ENCODE results near the gene ZNF469. TPM values are rescaled to one million over a fixed set of nuclear protein-coding genes. Genes with fewer than 3 reads are reported as not detected.

ZNF469 gene
- total RNA-seq, 4 donors from 2014 or later, result 0.03 to 0.16 (median 0.07) TPM

- Histone ChIP-seq H3K27me3 (no peaks in the 10 kb centered on the region), H3K9me3 (no peaks in the 10 kb centered on the region), H3K4me3 (no peak overlapping the region), H3K4me1 (peaks cover 0 to 9% of the 10 kb centered on the region in 2 donors), H3K27ac (no peak overlapping the region), H3K36me3 (no peaks in the 10 kb centered on the region)
- in situ Hi-C loops (cut with MboI; ENCODE audit: low sequenced_read_pairs in 4 of 4) (loop anchor here in 2 of 4 donors (25.0 kb wide), 1 partner anchor 213 kb away; no protein-coding TSS in a partner anchor), intact Hi-C loops (cut with DNase I; ENCODE audit: low total_unique reads) (no loop called here)
- no peak for TF ChIP-seq POLR2A (IDR thresholded peaks at IDR 0.05)
- TF ChIP-seq CTCF (IDR thresholded peaks at IDR 0.05 in 4 of 5, conservative IDR thresholded peaks at IDR 0.05 in 1 of 5), result no peak
- ATAC-seq, result no peak
- no peak for DNase-seq
Measured at GRCh38 chr16:88400186-88400585, 17.4 kb downstream of the ZNF469 start.

GRCh38 chr16:88401604-88402246 is 19.0 kb downstream of the ZNF469 start:
- no peaks in the 10 kb centered on the region for H3K9me3 ChIP-seq
- H3K27me3 ChIP-seq, result no peaks in the 10 kb centered on the region
- TF ChIP-seq CTCF (IDR thresholded peaks at IDR 0.05 in 4 of 5, conservative IDR thresholded peaks at IDR 0.05 in 1 of 5) (no peak), POLR2A (IDR thresholded peaks at IDR 0.05) (no peak)
- H3K4me3 ChIP-seq, result no peak overlapping the region
- in situ Hi-C loops (cut with MboI; ENCODE audit: low sequenced_read_pairs in 4 of 4), result loop anchor here in 2 of 4 donors (25.0 kb wide), 1 partner anchor 214 kb away; no protein-coding TSS in a partner anchor
- H3K36me3 ChIP-seq, result no peaks in the 10 kb centered on the region
- intact Hi-C loops (cut with DNase I; ENCODE audit: low total_unique reads), result no loop called here
- H3K27ac ChIP-seq, result no peak overlapping the region
- no peak for DNase-seq
- ATAC-seq, result no peak
- no peaks in the 10 kb centered on the region for H3K4me1 ChIP-seq

- H3K27ac ChIP-seq, result no peak overlapping the region
- no peaks in the 10 kb centered on the region for H3K36me3 ChIP-seq
- no peaks in the 10 kb centered on the region for H3K27me3 ChIP-seq
- no peak overlapping the region for H3K4me3 ChIP-seq
- no peaks in the 10 kb centered on the region for H3K4me1 ChIP-seq
- intact Hi-C loops (cut with DNase I; ENCODE audit: low total_unique reads), result no loop called here
- no peak for ATAC-seq
- no peak for DNase-seq
- in situ Hi-C loops (cut with MboI; ENCODE audit: low sequenced_read_pairs in 4 of 4), result loop anchor here in 2 of 4 donors (25.0 kb wide), 1 partner anchor 215 kb away; no protein-coding TSS in a partner anchor
- no peaks in the 10 kb centered on the region for H3K9me3 ChIP-seq
- TF ChIP-seq POLR2A (IDR thresholded peaks at IDR 0.05), result no peak
- TF ChIP-seq CTCF (IDR thresholded peaks at IDR 0.05 in 4 of 5, conservative IDR thresholded peaks at IDR 0.05 in 1 of 5), result no peak
Measured at GRCh38 chr16:88402551-88403240, 19.9 kb downstream of the ZNF469 start.

GRCh38 chr16:88403794-88404581 is 21.2 kb downstream of the ZNF469 start:
- in situ Hi-C loops (cut with MboI; ENCODE audit: low sequenced_read_pairs in 4 of 4) (loop anchor here in 2 of 4 donors (25.0 kb wide), 1 partner anchor 217 kb away; no protein-coding TSS in a partner anchor), intact Hi-C loops (cut with DNase I; ENCODE audit: low total_unique reads) (no loop called here)
- Histone ChIP-seq H3K36me3 (no peaks in the 10 kb centered on the region), H3K27ac (no peak overlapping the region), H3K4me1 (no peaks in the 10 kb centered on the region), H3K9me3 (no peaks in the 10 kb centered on the region), H3K27me3 (no peaks in the 10 kb centered on the region), H3K4me3 (no peak overlapping the region)
- no peak for DNase-seq
- TF ChIP-seq CTCF (IDR thresholded peaks at IDR 0.05 in 4 of 5, conservative IDR thresholded peaks at IDR 0.05 in 1 of 5), result no peak
- no peak for TF ChIP-seq POLR2A (IDR thresholded peaks at IDR 0.05)
- no peak for ATAC-seq
